Ramos (cell line): ENCODE data around the gene NUBPL.

Source experiments
- in situ Hi-C: fragments of 300-500 bp; cut with MboI; formaldehyde crosslinking; loops from one replicate; pipeline ENCODE4 v1.14.3; 2022; ENCODE audit warnings: low sequenced_read_pairs; ENCODE audit not compliant: unreplicated experiment

NUBPL gene

DNA sequence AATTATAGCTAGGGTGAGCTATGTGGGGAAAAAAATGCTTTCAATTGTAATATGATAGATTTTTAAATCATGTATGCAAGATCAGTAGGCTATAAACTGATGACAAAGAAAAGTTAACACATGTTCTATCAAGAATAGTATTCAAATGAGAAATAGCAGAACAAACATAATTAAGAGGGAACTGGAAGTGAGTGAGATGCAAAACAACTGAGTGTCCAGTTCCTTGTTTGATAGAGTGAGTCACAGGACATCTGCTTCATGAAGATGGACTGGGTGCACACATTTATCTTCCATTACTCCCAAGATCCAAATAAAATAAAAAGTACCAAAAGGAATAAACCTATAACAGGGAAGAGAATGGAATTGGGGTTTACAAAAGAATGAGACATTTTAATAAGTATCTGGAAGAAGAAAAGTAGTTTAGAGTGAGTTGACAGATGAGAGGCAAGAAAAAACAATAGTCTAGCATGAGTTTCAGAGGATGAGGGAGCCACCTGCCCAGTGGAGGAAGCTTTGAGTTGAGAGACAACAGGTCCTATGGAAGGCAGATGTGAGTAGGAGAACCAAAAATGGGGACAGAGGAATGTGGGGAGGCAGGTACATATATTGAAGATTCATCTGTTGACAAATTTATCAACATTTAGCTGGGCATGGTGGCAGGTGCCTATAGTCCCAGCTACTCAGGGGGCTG is 337.8 kb downstream of the NUBPL start:
- in situ Hi-C loops = no loop called here

DNA sequence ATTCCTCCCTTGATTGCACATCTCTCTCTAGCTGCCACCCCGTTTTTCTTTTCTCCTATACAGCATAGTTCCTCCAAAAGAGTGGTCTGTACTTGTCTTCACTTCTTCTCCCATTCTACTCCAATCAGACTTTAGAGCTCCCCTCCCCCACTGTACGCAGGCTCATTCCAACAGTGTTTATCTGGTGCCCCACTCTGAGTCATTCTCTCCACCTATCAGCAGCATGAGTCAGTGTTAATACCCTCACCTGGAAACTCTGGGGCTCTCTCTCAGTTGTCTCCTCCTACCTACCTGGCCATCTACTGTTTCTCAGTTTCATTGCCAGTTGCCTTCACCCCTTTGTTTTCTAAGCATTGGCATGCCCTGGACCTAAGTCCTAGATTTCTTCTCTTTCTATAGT is 340.8 kb downstream of the NUBPL start:
- in situ Hi-C loops = no loop called here

DNA sequence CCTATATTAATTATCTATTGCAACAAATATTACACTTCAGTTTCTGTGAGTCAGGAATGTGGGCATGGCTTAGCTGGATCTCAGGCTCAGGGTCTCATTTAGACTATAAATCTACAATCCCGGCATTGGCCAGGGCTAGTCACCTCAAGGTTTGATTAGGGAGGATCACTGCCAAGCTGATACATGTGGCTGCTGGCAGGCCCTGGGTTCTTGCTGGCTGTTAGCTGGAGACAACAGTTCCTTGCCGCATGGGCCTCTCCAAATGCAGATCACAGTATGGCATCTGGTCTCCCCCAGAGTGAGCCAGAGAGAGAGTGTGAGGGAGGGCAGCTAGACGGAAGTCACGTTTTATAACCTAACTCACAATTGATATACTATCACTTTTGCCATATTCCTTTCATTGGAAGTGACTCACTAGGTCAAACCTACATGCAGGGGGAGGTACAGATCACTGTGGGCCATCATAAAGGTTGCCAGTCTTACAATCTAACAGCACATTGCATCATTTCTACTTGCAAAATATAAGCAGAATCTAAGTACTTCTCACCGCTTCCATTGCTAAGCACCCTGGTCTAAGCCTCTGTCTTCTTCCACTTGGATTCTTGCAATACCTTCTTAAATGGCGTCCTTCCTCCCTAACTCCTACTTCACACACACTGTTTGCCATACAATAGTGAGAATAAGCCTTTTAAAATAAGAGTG is 341.9 kb downstream of the NUBPL start:
- in situ Hi-C loops = no loop called here

DNA sequence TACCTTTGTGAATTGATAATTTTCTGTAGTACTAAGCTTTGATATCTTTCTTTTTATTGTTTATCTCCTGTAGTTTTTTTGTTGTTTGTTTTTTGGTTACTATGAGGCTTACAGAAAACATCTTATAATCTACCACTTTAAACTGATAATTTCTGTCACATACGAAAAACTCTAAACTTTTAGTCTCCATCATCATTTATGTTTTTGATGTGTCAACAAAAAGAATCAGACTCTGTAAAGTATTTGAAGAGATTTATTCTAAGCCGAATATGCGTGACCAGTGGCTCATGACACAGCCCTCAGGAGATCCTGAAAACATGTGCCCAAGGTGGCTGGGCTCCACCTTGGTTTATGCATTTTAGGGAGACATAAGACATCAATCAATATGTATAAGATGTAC is 348.8 kb downstream of the NUBPL start:
- in situ Hi-C loops = no loop called here
